ENCODE data around the gene SETD3. TPM values are rescaled to one million over a fixed set of nuclear protein-coding genes. Genes with fewer than 3 reads are reported as not detected.

Gene SETD3
- total and polyA plus RNA-seq, 2 of the 8 experiments (the other 6 are each of a cell fraction or from before 2014, with no cell fraction given): 24.0 to 64.0 TPM

DNA sequence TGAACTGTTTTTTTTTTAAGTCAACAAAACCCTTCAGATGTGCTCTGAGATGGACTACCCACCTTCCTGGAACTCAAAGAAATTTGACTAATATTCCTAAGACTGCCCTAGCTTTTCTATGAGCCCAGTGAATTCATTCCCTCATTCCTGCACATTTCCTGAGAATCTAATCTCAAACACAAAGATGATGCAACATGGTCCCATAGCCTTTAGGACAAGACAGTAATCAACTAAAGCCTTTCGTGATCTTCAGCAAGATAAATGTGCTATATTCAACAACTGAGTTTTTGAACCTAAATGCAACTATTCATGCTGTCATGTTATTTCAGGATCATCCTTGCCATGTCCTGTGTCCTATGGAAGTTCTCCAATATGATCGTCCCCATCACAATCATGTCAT lies 5.0 kb downstream of the SETD3 start:
- Histone ChIP-seq H3K14ac (ENCODE audit: insufficient read length) (no peak overlapping the region), H3K4me2 (ENCODE audit: insufficient read depth in 1 of 2, low read depth in 2 of 2, low read length in 2 of 2) (no peak overlapping the region), H2BK120ac (replicated peaks; ENCODE audit: low read depth, low read length) (no peak overlapping the region), H3K56ac (replicated peaks; ENCODE audit: insufficient read length, low read depth, low read length) (no peak overlapping the region), H3K23ac (ENCODE audit: insufficient read length) (no peak overlapping the region), H3K4me1 (replicated peaks in 1 of 4; ENCODE audit: control insufficient read depth in 3 of 4, insufficient read depth in 4 of 4, low read length in 3 of 4) (peaks cover 0 to 10% (median 2%) of the 10 kb centered on the region in 4 experiments; a peak in 4 of 7 replicates), H3K9me3 (ENCODE audit: insufficient read depth in 2 of 2, low read depth in 1 of 2, low read length in 1 of 2) (no peaks in the 10 kb centered on the region), H3K23me2 (ENCODE audit: low read depth, low read length) (peaks cover 4% of the 10 kb centered on the region), H2BK15ac (ENCODE audit: low read length) (no peak overlapping the region), H2AK5ac (ENCODE audit: low read depth, low read length) (no peak overlapping the region), H2BK5ac (ENCODE audit: low read depth, low read length) (no peak overlapping the region), H4K8ac (ENCODE audit: extremely low read depth, insufficient read depth, low read length) (no peak overlapping the region), H3K79me2 (ENCODE audit: control insufficient read depth in 1 of 2, insufficient read depth in 2 of 2, low read length in 2 of 2) (peaks cover 14 to 92% of the 10 kb centered on the region in 2 experiments), H3K27ac (ENCODE audit: low read depth, low read length) (no peak overlapping the region), H3K27me3 (replicated peaks in 1 of 4; ENCODE audit: control insufficient read depth in 3 of 4, extremely low read depth in 1 of 4, insufficient read depth in 3 of 4, low read length in 3 of 4) (no peaks in the 10 kb centered on the region), H2AFZ (ENCODE audit: low read length) (no peak overlapping the region), H3K18ac (ENCODE audit: extremely low read depth, low read length) (no peak overlapping the region), H4K20me1 (replicated peaks in 1 of 2; ENCODE audit: control insufficient read depth in 1 of 2, insufficient read depth in 2 of 2, low read length in 2 of 2) (peaks cover 2 to 15% of the 10 kb centered on the region in 2 experiments), H2BK20ac (ENCODE audit: low read length) (no peak overlapping the region), H3K4ac (replicated peaks; ENCODE audit: insufficient read length, low read depth, low read length) (no peak overlapping the region), H4K5ac (ENCODE audit: insufficient read length, low read depth, low read length) (no peak overlapping the region), H3K9ac (replicated peaks in 1 of 4; ENCODE audit: extremely low read depth in 1 of 4, low read depth in 3 of 4, low read length in 3 of 4) (no peak overlapping the region), H3K79me1 (ENCODE audit: low read depth, low read length) (peaks cover 2% of the 10 kb centered on the region; the same call in 1 of the 2 replicates), H2BK12ac (ENCODE audit: low read depth, low read length) (no peak overlapping the region), H3K36me3 (ENCODE audit: control insufficient read depth in 2 of 4, insufficient read depth in 4 of 4, low read length in 3 of 4) (no peaks in the 10 kb centered on the region), H4K91ac (replicated peaks; ENCODE audit: insufficient read length, low read length) (no peak overlapping the region), H3K4me3 (ENCODE audit: extremely low read depth in 1 of 4, insufficient read depth in 2 of 4, low read depth in 3 of 4, low read length in 4 of 4) (no peak overlapping the region)
- FAIRE-seq (no peak), DNase-seq (ENCODE audit: low read depth in 1 of 2, low spot score in 2 of 2) (no peak)
- CTCF ChIA-PET (ENCODE audit: partially characterized antibody): interaction anchor here (1.0 to 2.4 kb wide), 6 partner anchors 13 to 87 kb away, joined by 3 to 19 read pairs (median 4); no protein-coding TSS in a partner anchor
- TF ChIP-seq TBP (IDR thresholded peaks at IDR 0.05; ENCODE audit: low read depth, low read length) (no peak), HDAC6 (IDR thresholded peaks at IDR 0.05; ENCODE audit: low read depth, low read length) (no peak), NANOG (IDR thresholded peaks at IDR 0.05; ENCODE audit: insufficient read depth, low read depth, low read length, poor library complexity, severe bottlenecking) (no peak), CEBPB (IDR thresholded peaks at IDR 0.05; ENCODE audit: low read depth, low read length) (no peak), RAD21 (IDR thresholded peaks at IDR 0.05 in 1 of 2, conservative IDR thresholded peaks at IDR 0.05 in 1 of 2; ENCODE audit: low read depth in 2 of 2, low read length in 2 of 2) (no peak), TAF1 (IDR thresholded peaks at IDR 0.05; ENCODE audit: low read depth, low read length) (no peak), RFX5 (IDR thresholded peaks at IDR 0.05; ENCODE audit: borderline replicate concordance, low read depth, low read length) (no peak), HDAC2 (IDR thresholded peaks at IDR 0.05; ENCODE audit: borderline replicate concordance in 1 of 2, low read depth in 2 of 2, low read length in 2 of 2) (no peak)
- TF ChIP-seq, protein P1, sequence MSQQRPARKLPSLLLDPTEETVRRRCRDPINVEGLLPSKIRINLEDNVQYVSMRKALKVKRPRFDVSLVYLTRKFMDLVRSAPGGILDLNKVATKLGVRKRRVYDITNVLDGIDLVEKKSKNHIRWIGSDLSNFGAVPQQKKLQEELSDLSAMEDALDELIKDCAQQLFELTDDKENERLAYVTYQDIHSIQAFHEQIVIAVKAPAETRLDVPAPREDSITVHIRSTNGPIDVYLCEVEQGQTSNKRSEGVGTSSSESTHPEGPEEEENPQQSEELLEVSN (IDR thresholded peaks at IDR 0.05): no peak
- POLR2A ChIA-PET (ENCODE audit: partially characterized antibody): interaction anchor here (0.8 kb wide), 1 partner anchor 8 kb away, joined by 3 read pairs; no protein-coding TSS in a partner anchor
- 86% methylated on average over 2 of the region's 2 CpGs; no CpG with 5 or more reads in 1 of the 2 experiments for WGBS, 2 experiments (ENCODE audit: extremely low coverage in 1 of 2, insufficient coverage in 1 of 2, insufficient read length in 1 of 2, insufficient replicate concordance in 2 of 2, low coverage in 1 of 2, low lambda C conversion rate in 2 of 2, missing lambda C conversion rate in 1 of 2)

Data from H1 (cell line).